DLD1 (cell line): ENCODE results near the gene PRPSAP2.
"Not testable (repeated sequence)": the region's sequence is repeated elsewhere in the genome, so short reads cannot be mapped to it uniquely, and the experiment has no call there.

Experiments
- in situ Hi-C: cut with HindIII; loops from 2 replicates; pipeline ENCODE4 v1.10.0; 2017; ENCODE audit warnings: low sequenced_read_pairs

Gene PRPSAP2, protein sequence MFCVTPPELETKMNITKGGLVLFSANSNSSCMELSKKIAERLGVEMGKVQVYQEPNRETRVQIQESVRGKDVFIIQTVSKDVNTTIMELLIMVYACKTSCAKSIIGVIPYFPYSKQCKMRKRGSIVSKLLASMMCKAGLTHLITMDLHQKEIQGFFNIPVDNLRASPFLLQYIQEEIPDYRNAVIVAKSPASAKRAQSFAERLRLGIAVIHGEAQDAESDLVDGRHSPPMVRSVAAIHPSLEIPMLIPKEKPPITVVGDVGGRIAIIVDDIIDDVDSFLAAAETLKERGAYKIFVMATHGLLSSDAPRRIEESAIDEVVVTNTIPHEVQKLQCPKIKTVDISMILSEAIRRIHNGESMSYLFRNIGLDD

DNA sequence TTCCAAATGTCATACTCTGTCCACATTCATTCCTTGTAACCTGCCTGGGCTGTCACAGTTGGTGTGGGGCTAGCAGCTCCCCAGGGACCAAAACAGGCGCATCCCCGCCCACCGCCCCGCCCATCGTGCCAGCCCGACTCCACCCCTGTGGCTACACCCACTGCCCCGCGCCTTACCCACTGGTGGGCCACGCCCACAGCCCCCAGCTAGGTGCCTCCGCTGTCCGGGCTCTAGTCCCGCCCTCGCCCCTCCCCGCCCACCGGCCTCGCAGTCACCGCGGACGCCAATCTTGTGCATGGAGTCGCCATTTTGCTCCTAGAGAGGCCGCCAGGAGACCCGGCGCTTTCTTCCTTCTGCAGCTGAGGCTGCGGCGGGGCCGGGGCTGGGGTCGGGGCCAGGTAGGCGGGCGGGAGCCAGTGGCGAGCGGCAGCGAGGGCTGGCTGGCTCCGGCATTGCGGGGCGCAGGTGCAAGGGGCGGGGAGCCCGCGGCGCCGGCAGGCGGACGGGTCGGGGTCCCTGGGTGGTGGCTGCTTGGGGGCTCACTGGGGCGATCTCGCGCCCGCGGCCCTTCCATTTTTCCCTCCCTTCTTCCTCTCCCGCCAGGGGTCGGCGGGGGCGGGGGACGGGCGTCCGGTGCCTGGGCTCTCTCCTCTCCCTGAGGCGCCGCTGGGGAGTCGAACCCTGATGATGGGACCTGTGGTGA, at the start of gene PRPSAP2:
PRPSAP2 (plus strand) TSS at position 268 of the 703 bp plus-strand sequence. CDS start 7,703 bp downstream, outside the sequence.
- in situ Hi-C loops, result no loop called here

DNA sequence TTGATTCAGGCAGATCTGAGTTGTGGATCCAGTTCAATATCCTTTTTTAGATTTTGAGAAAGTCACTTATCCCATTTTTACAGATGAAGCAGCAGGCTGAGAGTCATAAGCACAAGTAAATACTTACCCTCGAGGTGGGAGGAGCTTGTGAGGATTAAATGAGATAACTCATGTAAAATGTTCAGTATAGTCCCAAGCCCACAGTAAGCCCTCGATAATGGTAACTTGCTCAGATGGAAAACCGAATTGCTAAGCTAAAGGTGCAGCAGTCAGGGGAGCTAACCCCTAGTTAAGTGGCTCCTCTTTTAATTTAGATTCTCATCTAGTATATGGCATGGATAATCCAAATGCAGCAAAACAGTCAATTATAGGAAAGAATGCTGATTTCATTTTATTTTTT, 42.0 kb upstream of the PRPSAP2 start:
- in situ Hi-C loops, result not testable (repeated sequence)

DNA sequence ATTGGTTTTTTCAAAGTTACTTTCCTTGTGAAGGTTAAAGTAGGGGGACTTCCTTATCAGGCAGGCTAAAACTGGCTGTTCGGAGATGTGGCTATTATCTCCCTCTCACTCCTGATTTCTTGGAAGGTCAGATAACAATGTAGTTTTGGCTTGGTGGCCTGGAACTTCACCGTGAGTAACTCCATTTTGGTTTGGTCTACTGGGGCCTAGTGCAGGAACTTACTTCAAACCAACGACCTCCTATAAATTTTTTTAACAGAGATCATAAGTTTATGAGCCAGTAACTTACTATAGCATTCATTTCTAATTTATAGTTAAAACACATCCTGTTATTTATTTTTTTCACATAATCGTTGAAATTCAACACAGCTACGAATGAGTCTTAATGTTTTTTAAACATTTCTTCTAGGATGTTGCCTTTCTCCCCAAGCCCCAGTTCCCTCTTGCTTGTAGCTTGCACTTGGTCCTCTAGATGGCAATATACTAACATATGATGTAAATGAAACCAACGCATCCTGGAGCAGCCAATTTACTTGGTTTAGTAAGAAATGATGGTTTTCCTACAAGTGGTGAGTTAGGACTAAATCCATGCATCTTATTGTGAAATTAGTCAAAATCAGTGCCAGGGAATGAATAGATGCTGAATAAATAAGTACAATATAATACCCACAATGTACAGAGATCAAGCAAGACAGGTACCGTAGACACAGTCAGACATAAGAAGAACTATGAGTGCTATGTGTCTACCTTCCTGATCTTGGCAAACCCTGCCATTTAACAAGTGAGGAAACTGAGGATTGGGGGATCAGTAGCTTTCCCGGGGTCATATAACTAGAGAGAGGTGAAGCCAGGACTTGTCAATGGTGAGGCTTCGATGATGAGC, 41.2 kb upstream of the PRPSAP2 start:
- in situ Hi-C loops, result not testable (repeated sequence)

DNA sequence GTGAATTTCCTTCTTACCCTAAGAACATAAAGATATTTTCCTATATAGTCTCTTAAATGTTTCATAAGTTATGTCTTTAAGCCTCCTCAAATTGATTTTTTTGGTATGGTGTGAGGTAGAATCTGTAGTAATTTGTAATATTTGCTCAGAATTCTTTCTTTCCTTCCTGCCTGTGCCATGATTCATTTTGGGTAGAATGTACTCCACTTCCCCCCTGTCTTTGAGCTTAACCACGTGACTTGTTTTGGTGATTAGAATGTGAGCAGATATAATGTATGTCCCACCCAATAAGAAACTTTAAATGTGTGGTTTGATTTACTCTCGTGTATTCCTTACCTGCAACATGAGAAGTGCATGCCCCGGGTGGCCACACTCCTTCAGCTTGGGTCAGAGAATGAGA, 36.5 kb upstream of the PRPSAP2 start:
- in situ Hi-C loops, result not testable (repeated sequence)

DNA sequence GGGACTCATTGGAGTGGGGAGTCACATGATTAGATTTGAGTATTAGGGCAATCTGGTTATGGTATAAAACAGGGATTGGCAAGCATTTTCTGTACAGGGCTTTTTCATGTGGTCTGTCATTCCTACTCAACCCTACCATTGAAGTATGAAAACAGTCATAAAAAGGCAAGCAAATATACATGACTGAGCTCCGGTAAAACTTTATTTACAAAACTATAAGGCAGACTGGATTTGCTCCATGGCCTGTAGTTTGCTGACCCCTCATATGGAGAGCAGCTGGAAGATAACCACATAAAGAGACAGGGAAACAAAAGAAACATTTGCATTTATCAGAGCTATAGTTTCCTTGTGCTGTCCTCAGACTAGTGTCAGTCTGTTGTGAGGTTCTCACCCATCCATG, 30.3 kb upstream of the PRPSAP2 start:
- in situ Hi-C loops, result not testable (repeated sequence)

DNA sequence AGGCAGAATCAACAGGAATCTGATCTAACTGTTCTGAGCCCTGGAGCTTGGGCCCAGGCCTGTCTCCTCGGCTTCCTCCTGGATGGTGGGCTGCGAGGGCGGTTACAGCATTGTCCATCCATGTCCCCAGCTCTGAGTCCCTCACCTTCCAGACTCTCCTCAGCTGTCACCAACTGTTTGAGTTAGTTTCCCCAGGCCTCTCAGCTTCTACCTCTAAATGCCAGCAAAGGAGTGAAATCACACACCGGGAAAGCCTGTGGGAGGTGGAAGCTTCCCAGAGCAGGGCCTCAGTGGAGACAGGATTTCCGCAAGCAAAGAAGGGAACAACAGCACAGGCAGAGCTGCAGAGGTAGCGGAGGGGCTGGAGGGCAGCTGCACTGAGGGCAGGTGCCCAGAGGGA, 9.4 kb upstream of the PRPSAP2 start:
- in situ Hi-C loops, result no loop called here

DNA sequence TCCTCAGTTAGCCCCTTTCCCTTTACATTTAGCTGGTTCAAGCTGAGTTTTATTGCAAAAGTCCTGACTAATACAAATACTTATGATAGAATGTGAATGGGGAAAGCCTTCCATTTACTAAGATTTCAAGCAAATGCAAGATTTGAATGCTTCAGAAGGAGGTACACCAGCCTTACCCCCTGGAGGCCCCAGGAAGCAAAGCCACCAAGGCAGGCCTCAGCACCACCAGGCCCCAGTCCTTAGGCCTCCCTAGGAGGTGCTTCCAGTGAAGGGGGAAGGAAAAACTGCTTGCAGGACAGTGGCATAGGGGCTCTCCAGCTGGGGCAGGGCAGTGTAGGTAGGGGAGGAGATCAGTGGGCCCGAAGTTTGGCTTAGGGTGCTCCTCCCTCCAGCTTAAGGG, 7.3 kb upstream of the PRPSAP2 start:
- in situ Hi-C loops, result no loop called here

DNA sequence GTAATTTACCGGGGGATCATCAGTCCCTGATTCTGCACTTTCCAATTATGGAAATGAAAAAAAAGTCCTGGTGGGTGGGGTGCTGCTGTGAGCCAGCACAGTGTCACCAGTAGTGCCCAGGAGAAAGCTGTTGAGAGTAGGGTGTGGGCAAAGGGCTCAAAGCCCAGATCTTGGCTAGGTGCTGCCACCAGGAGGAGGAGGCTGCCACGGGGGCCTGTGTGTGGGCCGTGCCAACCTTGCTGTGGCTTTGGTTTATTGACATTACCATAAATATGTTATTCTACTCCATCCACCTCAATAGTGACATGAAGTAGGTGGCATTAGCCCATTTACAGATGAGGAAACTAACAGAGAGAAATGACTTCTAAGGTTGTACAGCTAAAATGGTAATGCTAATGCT, 6.7 kb upstream of the PRPSAP2 start:
- in situ Hi-C loops, result no loop called here

DNA sequence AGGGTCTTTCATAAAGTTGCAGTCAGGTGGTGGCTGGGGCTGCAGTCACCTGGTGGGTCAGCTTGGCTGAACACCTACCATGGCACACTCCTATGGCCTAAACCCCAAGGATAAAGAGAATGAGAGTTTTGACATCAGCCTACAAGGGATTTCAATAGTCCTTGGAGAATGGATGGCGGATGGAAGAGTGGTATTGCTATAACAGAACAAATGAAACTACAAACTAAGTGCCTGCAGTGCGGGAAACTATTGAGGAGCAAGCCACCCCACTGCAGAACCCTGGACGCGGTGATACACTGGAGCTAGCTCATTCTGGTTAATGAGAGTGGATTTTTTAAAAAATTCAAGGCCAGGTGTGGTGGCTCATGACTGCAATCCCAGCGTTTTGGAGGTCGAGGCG, 3.0 kb upstream of the PRPSAP2 start:
- in situ Hi-C loops, result no loop called here

DNA sequence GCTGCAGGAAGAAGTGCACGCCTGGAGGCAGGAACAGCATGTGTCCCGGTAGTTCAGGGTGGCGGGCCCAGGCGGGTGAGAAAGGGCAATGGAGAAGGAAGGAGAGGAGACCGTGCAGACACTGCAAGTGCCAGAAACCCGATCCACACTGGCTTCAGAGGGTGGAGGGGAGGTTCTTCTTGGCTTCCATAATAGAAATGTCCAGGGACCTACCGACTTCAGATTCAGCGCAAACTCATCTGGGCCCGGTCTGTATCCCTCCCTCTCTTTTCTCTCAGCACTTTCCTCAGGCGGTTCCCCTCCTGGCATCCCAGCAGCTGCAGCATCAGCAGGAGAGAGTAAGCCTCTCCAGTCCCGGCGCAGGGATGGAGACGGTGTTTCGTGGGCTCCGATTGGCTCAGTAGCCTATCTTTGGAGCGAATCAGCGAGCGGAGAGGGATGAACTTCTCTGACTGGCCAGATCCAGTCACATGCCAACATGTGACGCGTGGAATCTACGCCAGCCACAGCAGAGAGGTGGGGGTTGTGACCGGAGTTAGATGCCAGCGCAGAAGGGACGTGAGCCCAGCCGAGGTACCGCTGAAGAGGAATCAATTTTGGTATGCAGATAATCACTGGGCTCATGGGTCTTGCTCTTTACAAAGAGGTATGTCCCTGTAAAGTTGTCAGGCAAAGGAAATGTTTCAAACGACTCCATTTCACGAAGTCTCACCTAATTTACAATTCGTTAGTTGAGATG, 1.9 kb upstream of the PRPSAP2 start:
- in situ Hi-C loops, result no loop called here

DNA sequence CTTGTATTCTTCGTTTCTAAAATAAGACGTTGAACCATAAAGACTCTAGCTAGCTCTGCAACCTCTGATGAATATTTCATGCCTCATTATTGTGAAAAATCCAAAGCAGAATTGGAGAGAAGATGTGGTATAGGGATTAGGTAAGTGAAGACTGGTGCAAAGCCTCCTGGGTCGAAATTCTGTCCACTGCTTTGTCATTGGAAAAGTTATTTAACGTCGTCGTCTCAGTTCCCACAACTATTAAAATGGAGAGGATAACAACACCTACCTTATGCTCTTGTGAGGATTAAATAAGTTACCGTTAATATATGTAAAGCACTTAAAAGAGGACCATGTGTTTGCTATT, 1.4 kb upstream of the PRPSAP2 start:
- in situ Hi-C loops, result no loop called here

DNA sequence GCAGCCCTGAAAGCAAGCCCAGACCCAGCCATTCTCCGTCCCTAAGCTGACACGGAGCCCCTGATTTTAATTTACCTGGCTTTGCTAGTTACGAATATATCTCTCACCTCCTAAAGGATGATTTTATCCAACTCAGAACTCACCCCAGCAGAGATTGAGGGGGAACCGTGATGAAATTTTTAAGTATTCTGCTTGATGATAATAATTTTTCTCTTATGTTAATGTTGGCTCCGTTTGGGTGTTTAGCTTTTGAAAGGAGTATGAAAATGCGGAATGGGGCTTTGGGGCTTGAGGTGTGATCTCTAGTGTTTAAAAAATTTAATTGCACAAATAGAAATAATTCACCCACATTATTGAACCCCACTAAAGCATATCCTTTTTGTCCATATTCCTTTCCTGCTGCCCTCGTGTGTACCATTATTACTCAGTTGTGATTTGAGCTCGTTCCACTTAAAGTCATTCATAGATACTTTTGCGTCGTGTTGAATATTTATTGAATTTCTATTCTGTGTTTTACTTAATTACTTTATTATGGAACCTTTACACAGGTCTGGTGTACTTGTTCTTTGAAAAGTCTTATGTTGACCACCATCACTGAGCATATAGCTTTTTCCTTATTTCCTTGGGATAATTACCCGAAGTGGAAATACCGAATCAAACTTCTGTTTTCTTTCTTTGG, 775 bp downstream of the PRPSAP2 start:
- in situ Hi-C loops, result no loop called here

DNA sequence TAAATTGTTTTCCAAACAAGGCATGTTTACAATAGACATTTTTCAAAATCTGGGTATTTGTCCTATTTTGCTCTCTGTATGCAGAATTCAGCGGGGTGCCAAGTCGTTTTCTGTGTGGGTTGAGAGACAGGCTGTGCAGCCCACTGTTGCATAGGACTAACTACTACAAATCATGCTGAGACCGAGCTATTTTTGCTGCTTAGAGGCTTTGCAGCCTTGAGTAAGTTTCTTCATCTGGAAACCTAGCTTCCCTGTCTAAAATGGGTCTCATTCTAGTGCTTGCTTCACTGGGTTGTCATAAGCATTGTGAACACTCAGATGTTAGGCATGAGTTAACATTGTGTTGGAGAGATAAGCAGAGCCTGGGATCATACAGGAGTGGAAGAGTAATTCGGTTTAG, 1.3 kb downstream of the PRPSAP2 start:
- in situ Hi-C loops, result no loop called here

DNA sequence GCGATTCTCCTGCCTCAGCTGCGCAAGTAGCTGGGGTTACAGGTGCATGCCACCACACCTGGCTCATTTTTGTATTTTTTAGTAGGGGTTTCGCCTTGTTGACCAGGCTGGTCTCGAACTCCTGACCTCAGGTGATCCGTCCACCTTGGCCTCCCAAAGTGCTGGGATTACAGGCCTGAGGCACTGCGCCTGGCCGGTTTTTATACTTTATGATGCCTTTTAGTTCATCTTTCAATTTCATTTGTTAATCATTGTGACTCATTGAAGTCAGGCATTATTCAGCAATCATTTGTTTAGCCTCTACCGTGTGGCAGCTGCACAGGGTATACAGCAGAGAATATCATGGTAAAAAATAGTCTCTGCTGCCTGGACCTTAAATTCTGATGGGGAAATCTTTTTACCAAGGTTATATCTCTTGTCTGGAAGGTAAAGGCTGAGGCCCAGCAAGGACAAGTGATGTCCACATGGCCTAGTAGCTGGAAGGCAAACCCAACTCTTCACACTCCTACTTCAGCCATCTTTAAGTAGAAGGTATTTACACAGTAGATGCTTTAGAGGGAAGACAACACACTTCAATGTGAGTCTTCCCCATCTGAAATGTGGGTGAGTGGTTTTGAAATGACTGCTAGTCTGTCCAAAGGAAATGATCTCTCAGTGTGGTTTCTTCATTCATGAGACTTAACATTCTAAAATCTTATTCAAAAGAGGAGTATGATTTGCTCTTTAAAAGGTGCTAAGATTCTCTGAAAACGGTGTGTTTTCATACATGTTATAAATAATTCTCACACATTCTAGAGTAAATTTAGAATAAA, 2.4 kb downstream of the PRPSAP2 start:
- in situ Hi-C loops, result no loop called here

DNA sequence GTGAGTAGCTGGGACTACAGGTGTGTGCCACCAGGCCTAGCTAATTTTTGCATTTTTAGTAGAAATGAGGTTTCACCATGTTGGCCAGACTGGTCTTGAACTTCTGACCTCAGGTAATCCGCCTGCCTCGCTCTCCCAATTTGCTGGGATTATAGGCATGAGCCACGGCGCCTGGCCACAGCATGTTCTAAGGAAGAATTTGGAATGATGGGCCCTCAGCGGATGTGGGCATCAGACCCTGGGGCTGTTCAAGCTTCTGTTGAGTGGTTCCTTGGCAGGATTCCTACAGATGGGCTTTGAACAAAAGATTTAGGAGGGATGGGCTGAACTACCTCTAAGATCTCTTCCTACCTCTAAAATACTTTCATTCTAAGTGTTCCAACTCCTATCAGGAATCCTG, 4.1 kb downstream of the PRPSAP2 start:
- in situ Hi-C loops, result no loop called here

DNA sequence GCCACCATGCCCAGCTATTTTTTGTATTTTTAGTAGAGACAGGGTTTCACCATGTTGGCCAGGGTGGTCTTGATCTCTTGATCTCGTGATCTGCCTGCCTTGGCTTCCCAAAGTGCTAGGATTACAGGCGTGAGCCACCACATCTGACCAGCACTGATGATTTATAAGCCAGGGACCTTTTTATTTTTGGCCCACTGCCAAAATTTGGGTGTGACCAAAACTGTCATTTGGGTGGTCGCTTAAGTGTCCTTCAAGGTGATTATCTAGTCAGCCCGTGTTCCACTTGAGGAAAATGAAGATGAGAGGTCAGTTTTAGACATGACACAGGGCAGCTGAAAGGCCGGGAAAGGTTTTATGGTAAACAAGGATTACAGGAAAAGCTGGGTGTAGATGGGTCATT, 7.1 kb downstream of the PRPSAP2 start:
- in situ Hi-C loops, result not testable (repeated sequence)

DNA sequence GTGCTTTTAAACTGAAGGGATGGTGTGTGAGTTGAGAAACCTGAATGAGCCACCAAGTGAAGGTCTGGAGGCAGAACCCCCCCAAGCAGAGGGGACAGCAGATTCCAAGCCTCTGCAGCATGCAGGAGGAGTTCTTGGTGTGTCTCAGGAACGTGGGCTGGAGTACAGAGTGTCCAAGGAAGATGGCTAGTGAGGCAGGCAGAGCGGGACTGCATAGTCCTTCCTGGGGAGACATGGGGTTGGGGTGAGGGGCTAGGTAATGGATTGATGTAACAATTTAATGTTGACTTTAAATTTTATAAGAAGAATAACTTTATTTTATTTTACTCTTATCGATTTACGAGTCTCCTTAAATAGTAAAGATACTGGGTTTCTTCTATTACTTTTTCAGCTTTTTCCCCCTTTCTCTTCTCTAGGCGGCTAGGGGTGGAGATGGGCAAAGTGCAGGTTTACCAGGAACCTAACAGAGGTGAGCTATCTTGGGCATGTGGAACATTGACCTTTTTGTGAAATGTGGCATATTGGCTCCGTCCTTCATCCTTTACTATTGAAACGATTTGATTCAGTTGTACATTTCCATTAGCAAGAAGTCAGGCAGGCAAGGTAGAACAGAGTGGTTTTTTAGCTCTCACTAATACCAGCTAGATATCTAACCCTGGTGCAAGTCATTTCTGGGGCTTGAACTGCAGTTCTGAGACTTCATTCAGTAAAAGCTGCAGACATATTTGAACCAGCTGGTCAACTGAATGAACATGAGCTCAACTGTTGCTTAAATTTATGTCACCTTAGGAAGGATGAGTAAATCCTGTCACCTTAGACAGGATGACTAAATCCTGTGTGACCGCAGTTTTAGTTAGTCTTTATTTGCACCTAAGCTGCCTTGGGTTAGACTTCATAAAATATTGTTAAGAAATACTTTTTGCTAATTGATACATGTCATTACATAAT, 9.2 kb downstream of the PRPSAP2 start:
- in situ Hi-C loops, result no loop called here

DNA sequence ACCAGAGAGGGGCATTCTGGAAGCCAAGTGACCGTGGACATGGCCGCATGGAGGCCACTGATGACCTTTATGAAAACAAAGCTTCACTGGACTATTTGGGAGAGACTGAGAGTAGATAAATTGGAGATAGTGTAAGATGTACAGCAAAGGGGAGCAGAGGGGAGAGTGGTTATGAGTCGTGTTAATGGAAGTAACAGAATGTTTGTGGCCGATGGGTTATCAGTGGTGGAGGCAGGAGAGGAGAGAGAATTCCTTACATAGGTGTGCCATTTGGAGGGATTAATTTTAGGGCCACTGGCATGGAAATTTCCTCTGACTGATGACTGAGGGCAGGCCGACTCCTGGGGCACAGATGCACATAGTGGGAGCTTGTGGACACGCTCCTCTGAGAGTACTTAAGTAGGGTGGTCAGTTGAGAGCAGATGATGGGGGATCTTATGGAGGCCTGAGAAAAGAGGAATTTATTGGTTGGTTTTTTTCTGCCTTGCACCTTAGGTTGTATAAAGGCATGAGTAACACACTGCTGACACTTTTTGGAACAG, 19.2 kb downstream of the PRPSAP2 start:
- in situ Hi-C loops, result no loop called here
